ENCODE results near the gene FAM98B.

DNA sequence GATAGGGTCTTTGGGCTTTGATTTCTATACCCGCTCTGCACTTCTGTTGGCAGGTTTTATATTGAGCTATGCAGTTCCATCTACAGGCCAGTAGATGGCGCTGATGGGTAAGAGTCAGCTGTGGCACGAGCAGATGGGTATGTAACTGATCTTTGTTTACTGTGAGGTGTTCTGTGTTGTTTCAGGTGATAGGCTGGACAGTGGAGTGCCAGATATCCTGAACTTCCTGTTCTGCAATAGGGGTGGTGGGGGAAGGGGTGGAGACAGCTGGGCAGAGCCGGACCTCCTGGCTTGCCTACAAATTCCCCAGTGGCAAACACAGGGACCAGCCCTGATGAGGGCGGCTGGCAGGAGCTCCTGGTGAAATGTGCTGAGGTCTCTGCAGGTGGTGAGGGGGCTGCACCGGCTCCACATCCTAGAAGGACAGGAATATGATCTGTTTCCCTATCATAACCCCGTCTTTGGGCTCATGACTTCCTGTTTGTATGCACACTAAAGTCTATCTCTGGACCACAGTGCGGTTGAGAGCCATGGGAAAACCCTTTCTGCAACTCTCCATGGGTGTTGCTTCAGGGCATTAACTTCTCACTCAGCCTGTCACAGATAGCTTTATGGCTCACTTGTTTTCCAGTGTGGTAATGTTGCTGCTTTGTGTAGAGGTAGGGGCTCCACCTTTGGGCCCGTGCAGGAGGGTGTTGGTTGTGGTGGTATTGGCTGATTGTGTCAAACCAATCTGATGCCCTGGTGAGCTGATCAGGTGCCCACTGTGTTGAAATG, 13.4 kb upstream of the FAM98B start:
- TF ChIP-seq, protein P1, sequence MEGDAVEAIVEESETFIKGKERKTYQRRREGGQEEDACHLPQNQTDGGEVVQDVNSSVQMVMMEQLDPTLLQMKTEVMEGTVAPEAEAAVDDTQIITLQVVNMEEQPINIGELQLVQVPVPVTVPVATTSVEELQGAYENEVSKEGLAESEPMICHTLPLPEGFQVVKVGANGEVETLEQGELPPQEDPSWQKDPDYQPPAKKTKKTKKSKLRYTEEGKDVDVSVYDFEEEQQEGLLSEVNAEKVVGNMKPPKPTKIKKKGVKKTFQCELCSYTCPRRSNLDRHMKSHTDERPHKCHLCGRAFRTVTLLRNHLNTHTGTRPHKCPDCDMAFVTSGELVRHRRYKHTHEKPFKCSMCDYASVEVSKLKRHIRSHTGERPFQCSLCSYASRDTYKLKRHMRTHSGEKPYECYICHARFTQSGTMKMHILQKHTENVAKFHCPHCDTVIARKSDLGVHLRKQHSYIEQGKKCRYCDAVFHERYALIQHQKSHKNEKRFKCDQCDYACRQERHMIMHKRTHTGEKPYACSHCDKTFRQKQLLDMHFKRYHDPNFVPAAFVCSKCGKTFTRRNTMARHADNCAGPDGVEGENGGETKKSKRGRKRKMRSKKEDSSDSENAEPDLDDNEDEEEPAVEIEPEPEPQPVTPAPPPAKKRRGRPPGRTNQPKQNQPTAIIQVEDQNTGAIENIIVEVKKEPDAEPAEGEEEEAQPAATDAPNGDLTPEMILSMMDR (conservative IDR thresholded peaks at IDR 0.05; ENCODE audit: low read length): peak; percentile 98
- no peak for TF ChIP-seq EZH2phosphoT487 (IDR thresholded peaks at IDR 0.05; ENCODE audit: borderline replicate concordance, low read depth, low read length)

Measured in OCI-LY7 (cell line).